Activated CD4-positive, alpha-beta T cell treated with anti-CD3 and anti-CD28 coated beads, Interleukin-2, amount 50 U/mL, for 1 hour (primary cell): ENCODE results near the gene PLD5.

Experiments
- DNase-seq: peaks from one replicate; pipeline ENCODE4 v3.0.0-alpha.2; 2020

Gene PLD5

DNA sequence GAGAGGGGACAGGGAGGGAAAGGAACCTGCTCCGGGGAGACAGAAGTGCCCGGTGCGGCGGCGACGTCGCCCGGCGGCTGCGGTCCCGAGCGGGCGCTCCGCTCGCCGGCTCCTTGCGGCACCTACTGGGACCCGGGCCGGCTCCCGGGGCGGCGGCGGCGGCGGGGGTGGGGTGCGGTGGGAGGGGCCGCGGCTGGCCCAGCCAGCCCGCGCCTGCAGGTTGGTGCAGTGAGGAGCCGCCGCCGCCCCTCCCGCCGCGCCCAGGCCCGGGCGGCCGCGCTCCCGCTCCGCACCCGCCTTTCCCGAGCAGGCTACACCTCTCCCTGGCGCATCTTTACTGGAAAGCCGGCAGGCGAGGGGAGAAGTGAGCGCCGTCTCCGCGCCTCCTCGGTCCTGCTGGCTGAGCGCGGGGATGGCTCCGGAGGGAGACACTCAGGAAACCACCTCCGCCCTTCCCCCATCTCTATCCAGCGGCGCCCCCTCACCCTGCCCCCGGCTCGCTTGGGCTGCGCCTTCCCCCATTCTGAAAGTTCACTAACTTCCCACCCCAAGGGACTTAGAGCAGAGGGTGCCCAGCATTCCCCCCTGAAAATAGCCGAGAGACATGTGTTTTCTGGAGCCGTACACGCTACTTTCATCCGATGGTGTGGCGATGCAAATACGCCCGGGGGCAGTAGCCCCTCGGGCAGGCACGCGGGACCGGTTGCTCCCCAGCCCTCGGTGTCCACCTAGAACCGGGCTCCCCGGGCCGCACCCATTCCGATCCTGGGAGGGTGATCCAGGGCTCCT lies at the start of gene PLD5:
TSS of gene PLD5 (minus strand) at position 127 of the 789 bp plus-strand sequence.
- DNase-seq, result no peak

DNA sequence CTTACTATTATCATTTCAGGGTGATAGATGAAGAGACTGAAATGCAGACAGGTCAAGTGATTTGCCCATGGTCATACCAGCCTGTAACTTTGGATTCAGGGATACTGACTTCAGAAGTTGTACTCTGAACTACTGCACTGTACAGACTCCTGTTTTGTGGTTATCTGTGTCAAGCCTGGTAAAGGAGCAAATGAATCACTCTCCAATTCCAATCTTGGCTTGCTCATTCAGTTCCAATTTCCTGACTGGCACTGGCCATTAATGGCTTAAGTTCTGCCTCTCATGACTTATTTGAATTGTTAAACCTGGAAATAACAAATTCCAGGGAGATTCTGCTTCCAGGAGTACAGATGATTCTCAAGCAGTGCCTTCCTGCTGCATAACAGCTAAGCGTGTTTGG lies 45.4 kb upstream of the PLD5 start:
- no peak for DNase-seq

DNA sequence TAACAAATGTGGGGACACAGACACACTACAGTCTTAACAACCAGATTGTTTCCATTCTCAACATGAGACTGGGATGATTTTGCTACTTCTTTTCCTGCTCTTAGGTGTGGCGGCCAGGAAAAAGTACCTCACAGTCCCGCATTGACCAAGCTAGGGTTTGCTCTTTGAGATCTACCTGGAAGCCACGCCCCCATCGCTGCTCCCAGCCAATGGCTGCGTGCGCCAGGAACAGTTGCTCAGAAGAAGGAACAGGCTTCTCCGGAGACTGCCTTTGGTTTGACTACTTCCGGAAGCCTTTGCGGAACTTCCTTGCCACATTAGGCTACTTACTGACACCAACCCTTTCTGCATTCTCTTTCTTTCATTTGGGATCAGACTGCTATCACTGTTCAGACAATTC lies 44.2 kb upstream of the PLD5 start:
- DNase-seq, result no peak

DNA sequence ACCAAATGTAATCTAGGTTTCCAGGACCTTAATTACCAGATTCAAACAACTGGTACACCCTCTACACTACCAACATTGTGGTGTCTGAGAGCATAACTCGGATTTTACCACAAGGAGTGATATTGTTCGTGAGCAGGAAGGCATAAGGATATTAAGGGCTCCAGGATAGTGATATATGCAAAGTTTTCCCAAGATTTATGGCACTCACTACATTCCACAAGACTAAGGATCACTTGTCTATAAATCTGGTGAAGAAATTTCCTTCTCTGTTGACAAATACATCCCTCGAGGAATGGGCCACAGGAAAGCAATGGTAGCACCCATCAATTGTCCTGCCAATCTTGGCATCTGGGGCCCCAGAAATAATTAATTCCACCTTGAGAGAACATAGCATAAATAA lies 43.1 kb upstream of the PLD5 start:
- DNase-seq, result no peak

DNA sequence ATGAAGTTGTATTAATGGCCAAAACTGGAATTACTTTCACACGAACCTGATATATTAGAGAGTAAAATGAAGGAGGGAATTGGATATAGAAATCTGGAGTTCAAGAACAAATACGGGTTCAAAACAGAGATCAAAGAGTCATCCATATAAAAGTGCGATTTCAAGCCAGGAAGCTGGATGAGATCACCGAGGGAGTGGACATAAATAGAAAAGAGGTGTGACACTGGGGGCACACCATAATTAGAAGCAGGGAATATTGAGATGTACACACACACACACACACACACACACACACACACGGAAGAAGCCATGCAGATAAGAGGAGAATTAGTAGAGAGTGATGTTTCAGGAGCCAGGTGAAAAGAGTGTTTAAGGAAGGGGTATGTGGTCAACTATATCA lies 32.3 kb upstream of the PLD5 start:
- no peak for DNase-seq

DNA sequence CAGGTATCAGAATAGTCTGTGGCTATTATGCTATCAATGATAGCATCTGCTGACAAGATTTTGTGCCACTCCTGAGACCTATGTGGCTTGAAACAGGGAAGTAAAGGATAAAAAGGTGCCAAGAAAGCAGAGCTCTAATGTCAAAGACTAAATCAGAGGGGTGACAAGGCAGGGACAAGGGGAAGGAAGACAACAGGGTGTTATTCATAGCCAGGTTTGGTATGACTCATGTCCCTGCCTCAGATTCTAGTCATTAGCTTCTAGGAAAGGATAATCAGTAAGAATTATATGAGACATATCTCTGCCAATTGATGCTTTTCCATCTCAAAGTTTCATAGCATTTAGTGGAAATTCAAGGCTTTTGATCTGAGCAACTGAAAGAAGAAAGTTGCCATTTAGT lies 31.8 kb upstream of the PLD5 start:
- no peak for DNase-seq

DNA sequence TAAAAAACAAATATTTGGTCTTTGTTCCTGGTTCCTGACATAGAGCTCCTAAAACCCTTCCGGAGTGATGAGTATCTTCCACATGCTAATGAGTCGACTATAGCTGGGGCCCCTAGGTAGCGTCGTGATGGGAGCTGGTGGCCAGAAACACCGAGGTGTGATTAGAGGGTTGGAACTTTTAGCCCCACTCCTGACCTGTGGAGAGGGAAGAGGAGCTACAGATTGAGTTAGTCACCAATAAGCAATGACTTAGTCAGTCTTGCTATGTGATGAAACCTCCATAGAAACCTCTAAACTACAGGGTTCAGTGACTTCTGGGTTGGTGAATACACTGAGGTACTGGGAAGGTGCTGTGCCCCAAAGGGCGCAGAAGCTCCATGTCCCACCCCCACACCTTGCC lies 30.1 kb upstream of the PLD5 start:
- DNase-seq, result no peak

DNA sequence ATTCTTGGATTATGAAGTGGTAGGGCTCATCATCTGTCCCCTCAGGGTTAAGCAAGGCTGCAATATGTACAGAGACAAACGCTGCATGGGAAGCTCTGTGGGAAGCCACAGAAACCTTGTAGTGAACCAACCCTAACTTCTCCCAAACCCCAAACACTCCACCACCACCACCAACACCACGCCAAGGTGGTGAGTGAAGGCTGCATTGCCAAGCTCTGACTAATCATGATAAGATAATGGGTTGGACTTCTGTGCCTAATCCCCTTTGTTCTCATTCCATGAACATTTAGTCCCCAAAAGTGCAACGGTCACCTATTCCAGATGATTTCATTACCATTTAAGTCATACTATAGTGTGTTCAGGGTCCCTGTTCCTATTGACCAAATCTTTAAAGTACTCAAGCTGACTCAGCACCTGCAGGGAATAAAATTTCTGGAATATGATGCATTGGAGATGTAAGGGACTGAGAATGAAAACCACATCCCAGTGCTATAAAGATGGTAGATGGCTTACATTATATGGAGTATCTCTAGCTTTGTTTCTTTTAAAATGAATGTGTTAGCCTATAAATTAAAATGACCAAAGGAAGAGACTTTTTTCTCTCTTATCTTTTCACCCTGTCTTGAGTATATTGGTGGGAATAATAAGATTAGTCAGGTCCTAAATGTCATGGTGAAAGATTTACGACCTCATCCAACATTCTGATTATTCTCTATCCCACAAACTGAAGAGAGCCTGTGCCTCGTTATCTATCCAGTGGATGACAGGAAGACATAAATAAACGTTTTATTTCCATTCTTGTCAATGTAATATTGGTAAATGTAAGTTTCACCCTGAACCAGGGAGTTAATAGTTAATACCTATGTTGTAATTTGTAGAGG lies 22.6 kb upstream of the PLD5 start:
- DNase-seq, result no peak

DNA sequence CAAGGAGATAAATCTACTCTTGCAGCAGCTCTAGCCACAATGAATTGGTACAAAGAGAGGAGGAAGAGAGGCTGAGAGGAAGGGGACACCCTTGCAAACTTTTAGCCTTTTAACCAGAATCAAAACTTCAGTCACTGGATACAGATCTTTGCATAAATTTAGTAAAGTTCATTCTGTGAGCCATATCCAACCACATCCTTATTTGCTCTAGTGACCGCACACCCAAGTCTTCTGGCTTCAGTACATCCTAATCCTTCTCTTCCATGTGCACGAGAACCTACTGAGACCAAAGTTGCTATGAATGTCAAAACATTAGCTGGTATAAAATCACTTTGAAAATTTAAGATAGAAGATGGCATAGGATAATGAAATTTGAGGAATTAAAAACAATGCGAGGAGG lies 21.9 kb upstream of the PLD5 start:
- no peak for DNase-seq

DNA sequence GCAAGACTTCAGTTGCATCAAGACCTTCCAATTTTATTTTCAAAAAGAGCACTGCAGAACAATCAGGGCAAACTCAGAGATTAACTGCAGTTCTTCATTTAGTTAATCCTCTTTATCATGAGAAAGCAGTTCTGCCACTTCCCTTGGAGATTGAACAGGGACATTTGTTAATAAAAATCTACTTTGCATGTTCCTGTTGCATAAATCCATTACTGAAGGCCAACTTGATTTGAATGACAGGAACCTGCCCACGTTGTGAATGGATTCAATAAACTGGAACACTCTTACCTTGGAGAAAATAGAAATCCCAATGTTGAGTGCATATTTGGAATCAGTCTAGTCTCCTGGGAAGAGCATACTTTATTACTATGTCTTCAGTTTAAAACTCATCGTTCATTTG lies 19.6 kb upstream of the PLD5 start:
- no peak for DNase-seq

DNA sequence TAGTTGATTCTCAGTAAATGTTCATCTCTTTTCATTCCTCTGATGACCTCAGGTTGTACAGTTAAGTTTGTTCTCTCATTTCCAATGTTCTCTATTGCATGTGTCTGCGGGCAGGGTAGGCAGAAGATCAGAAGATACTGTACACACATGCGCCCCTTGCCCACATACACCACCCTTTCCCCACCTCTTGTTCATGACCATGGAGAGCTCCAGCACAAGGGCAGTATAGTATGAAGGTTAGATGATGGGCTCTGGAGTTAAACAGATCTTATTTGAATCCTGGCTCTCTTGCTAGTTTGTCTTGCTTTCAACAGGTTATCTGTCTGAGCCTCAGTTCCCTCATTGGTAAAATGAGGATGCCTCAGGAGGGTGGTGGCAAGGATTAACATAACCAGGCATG lies 17.8 kb upstream of the PLD5 start:
- no peak for DNase-seq

DNA sequence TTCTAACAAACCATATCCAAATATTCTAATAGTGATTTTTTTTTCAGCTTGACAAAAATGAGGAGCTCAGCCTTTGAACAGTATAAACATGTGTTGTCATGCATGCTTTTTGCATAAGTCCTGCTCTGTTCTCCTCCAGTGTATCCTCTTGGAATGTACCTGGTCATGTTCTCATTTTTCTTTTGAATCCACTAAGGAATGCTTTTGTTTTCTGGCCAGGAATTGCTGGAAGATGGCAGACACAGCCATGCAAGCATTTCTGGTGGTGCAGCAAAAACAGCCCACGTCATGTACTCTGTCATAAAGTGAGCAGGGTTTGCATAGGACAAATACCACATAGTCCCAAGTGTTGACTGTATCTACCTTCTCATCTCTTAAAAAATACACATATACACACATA lies 11.5 kb upstream of the PLD5 start:
- no peak for DNase-seq

DNA sequence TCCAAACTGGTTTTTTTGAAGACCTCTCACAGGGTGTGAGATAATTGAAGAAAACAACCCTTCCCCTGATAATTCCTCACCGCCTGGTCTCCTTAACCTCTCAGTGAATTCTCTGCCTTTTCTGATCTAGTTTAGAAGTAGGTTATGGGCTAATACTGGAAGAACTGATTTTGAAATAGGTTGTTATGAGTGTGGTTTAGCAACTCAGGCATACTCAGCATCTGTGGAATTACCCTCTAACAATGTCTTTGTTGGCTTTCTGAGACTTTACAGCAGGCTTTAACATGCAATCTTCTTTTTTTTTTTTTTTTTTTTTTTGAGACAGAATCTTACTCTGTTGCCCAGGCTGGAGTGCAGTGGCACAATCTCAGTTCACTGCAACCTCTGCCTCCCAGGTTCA lies 10.3 kb upstream of the PLD5 start:
- DNase-seq, result no peak

DNA sequence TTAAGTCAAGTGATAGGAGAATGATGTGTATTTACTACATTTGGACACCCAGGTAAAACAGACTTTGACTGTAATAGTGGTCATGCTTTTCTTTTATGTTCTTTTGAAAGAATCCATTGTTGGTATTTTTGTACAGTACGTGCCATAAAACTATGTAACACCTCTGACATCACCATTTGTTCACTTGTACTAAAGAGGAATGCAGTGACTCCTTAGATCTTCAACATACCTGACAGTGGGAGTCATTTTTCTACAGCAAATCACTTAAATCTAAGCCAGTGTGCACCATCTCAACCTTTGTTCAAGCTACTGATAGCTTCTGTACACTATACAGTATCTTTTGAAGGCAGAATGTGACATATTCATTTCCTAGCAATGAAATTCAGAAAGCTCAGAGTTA lies 6.3 kb upstream of the PLD5 start:
- DNase-seq, result no peak

DNA sequence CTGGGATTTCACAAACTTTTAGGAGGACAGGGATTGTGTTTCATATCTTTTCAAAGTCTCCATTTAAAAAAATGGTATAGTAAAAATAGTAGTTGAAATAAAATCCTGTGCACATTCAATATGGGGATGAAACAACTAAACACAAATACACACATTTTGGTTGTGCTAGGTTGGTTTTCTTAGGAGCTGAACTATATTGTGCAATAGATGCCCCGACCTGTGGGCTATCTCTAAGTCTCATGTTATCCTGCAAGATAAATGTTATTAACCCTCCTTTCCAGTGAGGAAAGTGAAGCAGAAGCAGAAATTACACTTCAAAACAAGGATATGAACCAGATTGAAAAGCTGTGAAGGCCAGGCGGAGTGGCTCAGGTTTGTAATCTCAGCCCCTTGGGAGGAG lies 1.3 kb upstream of the PLD5 start:
- no peak for DNase-seq

DNA sequence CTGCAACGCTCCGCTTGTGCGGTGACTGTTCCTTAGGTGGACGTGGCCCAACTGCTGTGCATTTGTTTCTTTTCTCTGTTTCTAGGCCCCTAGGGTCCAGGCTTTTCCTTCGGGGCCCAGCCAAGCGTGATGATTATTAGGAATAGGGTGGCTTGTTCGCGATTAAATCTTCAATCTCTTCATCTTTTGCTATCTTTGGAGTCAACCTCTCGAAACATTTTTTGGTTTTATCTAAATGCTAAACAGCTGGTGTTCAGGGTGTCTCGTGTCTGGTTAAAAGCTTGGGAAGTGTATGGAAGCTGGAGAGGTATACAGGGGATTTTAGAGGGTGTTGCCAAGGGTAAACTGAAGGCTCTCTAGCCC lies 844 bp upstream of the PLD5 start:
- DNase-seq, result no peak

DNA sequence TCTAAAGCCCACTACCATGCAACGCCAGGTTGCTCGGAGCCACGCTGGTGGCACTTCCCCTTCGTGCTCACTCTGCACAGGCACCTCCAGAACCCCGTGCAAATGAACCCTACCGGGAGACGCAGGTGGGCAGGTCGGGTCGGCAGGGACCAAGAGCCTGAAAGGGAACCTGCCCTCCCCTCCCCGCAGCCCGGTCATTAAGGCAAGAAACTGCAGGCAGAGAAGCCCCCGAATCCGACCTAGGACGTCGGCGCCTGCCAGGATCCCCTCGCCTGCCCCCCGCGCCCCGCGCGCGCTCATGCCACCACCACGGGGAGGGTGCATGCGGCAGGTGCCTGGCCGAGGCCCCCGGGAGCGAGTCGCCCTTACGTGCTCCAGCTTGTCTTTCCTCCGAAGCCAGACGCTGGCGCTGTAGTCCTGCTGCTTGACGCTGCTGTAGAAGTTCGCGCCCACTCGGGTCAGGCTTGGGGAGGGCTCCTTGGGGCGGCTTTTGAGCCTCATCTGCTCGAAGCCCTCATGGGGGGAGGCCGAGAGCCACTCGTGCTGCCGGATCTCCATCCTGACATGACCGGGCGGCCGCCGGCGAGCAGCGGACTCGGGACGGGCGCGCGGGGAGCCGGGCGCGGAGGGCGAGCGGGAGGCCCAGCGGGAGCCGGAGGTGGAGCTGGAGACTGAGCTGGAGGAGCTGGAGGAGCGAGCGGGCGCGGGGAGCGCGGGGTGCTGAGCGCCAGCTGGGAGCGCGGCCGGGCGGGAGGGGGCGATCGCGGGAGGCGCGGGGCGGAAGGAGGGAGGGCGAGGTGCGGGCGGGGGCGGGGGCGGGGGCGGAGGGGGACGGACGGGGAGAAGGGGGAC lies 552 bp downstream of the PLD5 start:
- no peak for DNase-seq

DNA sequence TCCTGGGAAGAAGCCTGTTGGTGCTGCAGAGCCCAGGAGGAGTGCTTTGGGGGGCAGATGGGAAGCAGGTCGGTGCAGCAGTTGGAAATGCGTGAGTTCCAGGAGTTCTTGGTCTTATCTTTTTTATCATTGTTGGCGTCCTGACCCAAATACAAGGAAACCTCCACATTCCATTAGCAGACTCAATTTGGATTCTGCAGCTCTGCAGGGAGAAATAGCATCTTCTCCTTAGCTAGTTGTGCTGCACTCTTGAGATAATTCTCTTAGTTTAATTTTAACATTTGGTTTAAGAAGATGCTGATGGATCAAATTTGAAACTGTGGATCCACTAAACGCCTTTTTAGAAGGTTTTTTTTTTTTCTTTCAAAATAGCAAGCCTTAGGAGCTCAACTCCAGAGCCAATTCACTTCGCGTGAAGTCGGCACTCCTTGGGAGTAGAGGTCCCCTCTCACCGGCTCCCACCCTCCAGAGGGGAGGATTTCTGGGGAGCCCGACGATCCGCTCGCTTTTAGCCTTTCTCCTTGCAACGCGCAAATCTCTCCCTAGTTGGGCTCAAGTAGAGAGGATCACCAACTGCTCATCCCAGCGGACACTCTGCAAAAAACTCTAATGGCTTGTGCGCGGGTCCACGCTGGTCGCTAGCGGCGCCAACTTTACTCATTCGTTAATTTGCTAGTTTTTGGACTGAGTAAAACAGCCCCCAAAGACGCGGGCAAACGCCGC lies 1.3 kb downstream of the PLD5 start:
- no peak for DNase-seq

DNA sequence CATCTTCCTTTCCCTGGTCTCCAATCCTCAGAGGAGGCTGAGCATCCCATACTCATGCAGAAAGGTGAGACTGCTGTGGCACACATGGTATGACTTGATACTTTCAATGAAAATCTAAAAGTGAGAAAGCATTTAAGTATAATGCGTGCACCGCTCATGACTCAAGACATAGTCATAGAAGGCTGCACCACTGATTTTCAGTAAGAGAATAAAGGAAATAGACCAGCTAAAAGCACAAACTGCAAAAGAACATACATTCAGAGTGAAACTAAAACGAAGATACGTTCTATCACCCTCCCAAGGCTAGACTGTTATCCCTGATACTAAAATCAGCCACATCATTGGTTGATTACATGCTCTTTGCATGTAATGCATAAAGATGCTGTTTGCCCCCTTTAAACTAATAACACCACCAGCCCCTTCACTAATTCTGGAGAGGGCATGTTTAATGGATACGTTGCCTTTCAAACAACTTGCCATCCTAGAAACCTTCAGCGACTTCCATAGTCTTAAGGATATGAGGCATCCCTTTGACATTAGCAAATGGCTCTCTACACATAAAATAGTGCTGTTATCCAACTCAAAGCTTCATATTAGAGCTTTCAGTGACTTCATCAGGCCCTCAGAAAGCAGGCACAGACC lies 2.1 kb downstream of the PLD5 start:
- no peak for DNase-seq

DNA sequence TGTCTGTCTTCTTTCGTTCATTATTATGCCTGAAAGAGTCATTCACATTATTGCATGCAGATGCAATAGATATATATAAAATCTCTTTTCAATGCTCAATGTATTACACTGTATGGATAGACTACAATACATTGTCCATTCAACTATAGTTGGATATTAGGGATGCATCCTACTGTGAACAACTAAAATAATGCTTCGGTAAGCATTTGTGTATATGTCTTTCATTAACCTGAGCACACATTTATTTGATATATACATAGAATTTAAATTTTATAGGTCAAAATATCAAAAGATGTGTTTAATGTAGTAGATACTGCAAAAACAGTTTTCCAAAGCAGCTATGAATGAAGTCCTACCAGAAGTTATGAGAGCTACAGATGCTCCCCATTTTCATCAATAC lies 8.9 kb downstream of the PLD5 start:
- DNase-seq, result no peak

DNA sequence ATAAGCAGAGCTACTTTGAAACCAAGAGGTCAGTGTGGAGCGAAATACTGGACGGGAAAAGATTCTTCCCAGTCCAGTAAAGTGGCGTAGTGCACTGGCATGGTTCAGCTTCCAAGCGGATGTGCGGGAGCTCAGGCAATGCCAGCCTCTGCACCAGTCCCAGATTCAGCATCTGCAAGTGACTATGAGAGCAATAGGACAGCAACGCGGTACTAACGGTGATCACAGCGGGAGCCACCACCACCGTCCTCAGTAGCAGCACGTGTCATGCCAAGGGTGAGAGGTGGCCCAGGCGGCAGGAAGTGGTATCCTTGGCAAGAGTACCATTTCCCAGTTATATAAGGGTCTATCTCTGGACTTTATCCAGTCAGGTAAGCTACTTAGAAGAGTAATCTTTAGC lies 17.8 kb downstream of the PLD5 start:
- no peak for DNase-seq

DNA sequence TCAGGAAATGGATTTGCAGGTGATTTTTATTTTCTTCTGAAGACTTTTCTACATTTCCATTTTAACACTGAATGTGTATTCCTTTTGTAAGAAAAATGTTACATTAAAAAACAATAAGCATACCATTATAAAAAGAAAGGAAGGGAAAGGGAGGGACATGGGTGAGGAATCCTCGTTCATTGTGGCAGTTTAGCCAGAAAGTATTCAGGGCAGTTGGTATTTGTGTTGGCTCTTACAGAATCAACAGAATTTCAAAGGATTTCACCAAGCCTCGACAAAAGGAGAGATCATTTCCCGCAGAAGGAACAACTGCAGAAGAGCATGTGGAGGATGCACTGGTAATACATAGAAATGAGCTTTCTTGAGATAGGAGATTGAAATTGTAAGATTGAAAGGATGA lies 35.0 kb downstream of the PLD5 start:
- DNase-seq, result no peak
